Measurements from ENCODE around the gene PLAAT2. TPM values are rescaled to one million over a fixed set of nuclear protein-coding genes. Genes with fewer than 3 reads are reported as not detected.

The PLAAT2 gene
- total RNA-seq, 4 donors from 2014 or later, result 4.3 TPM; not detected in 3

DNA sequence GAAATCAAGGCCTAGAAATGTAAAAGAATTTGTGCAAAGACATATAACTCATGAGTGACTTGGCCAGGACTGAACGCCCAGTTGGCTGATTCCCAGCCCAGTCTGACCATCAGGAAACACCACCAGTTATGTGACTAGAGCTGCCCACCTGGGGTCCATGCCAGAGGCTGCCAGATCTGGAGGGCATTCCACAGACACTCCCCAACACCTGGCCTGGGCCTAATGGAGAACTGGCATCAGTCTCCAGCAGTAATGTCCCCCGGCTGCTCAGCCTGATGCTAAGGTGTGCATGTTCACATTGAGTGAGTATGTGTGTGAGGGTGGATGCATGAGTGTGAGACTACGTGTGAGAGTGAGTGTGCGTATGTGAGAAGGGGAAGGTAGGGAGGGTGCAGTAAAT lies 35.4 kb upstream of the PLAAT2 start:
- 83 to 84% methylated on average over 4 of the region's 4 CpGs for WGBS, 2 donors

DNA sequence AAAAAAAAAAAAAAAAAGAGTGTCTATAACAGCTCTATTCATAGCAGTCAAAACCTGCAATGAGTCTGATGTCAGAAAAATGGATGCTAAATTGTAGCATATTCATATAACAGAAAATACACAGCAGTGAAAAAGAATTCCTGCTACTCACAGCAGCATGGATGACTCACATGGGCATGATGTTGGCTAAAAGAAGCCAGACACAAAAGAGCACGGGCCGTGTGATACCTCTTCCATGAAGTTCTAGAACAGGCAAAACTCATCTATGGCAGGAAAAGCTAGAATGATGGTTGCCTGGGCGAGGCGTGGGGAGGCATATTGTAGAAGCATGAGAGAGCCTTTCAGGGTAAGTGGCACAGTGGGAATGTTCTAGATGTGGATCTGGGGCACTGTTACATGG lies 32.1 kb upstream of the PLAAT2 start:
- no peak for DNase-seq (ENCODE audit: low spot score in 2 of 2)
- TF ChIP-seq, protein P1, sequence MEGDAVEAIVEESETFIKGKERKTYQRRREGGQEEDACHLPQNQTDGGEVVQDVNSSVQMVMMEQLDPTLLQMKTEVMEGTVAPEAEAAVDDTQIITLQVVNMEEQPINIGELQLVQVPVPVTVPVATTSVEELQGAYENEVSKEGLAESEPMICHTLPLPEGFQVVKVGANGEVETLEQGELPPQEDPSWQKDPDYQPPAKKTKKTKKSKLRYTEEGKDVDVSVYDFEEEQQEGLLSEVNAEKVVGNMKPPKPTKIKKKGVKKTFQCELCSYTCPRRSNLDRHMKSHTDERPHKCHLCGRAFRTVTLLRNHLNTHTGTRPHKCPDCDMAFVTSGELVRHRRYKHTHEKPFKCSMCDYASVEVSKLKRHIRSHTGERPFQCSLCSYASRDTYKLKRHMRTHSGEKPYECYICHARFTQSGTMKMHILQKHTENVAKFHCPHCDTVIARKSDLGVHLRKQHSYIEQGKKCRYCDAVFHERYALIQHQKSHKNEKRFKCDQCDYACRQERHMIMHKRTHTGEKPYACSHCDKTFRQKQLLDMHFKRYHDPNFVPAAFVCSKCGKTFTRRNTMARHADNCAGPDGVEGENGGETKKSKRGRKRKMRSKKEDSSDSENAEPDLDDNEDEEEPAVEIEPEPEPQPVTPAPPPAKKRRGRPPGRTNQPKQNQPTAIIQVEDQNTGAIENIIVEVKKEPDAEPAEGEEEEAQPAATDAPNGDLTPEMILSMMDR (IDR thresholded peaks at IDR 0.05), result no peak
- no peak for TF ChIP-seq POLR2A (IDR thresholded peaks at IDR 0.05)
- intact Hi-C loops (cut with DNase I; ENCODE audit: low total_unique reads), result no loop called here
- 79 to 84% methylated on average over 4 of the region's 4 CpGs for WGBS, 2 donors
- H3K4me3 ChIP-seq (ENCODE audit: low read depth, poor library complexity, severe bottlenecking), result no peak overlapping the region

More for the DNA sequence above, 35.4 kb upstream of the PLAAT2 start:
- H3K4me3 ChIP-seq (ENCODE audit: low read depth, poor library complexity, severe bottlenecking), result no peak overlapping the region
- TF ChIP-seq, protein P1 (IDR thresholded peaks at IDR 0.05), result no peak
- TF ChIP-seq POLR2A (IDR thresholded peaks at IDR 0.05), result no peak
- peak in 1 of 2 donors; percentile 65 for DNase-seq (ENCODE audit: low spot score in 2 of 2)
- intact Hi-C loops (cut with DNase I; ENCODE audit: low total_unique reads), result no loop called here

DNA sequence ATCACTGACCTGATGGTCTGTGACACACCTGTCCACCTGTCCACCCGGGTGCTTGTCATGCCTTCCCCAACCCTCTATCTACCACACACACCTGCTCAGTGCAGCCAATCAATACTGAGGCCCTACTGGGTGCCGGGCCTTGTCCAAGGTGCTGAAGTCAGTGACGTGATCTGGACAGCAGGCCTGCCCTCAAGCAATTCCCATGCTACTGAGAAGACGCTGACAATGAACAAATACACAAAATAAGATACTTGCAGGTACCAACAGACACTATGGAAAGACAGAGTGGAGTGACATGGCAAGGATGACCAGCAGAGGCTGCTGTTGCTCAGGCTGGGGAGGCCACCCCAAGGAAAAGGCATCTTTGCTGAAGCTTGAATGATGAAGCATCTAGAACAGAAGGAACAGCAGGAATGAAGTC lies 29.8 kb upstream of the PLAAT2 start:
- intact Hi-C loops (cut with DNase I; ENCODE audit: low total_unique reads), result no loop called here
- WGBS, 2 donors, result 73 to 80% methylated on average over 4 of the region's 4 CpGs
- no peak for TF ChIP-seq POLR2A (IDR thresholded peaks at IDR 0.05)
- TF ChIP-seq, protein P1 (IDR thresholded peaks at IDR 0.05), result no peak
- H3K4me3 ChIP-seq (ENCODE audit: low read depth, poor library complexity, severe bottlenecking), result no peak overlapping the region
- DNase-seq (ENCODE audit: low spot score in 2 of 2), result no peak

DNA sequence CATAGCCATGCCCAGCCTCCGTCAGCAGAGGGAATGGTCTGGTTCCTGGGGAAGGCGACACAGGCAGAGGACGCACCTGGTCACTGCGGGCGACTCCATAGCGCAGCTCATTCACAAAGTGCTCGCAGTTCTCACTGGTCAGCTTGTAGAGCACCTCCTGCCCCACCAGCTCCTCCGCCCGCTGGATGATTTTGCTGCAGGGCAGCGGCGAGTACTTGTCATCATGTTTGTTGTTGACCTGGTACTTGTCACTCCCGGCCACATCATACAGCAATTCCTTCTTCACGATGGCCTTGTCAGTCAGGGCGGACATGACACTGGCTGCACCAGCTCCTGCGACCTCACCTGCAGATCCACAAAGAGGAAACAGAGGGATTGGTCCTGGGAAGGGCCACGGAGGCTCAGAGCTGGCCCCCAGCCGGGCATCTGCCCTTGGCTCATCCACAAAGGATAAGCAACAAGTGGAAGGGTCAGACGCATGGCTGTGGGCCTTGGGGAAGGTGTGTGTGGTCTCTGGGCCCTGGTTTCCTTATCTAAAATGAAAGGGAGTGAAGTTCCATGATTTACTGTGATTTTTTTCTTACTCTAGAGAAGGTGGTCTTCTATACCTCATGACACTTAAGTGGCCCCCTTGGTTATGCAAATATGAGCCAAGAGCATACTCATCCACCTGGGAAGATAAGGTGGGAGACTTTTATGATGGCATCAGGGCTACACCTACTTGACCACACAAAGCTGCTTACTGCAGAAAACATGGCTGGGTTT lies 27.0 kb upstream of the PLAAT2 start:
- 90 to 92% methylated on average over 18 of the region's 18 CpGs for WGBS, 2 donors
- TF ChIP-seq POLR2A (IDR thresholded peaks at IDR 0.05), result no peak
- TF ChIP-seq, protein P1 (IDR thresholded peaks at IDR 0.05), result no peak
- no peak overlapping the region for H3K4me3 ChIP-seq (ENCODE audit: low read depth, poor library complexity, severe bottlenecking)
- DNase-seq (ENCODE audit: low spot score in 2 of 2), result no peak
- intact Hi-C loops (cut with DNase I; ENCODE audit: low total_unique reads), result no loop called here

DNA sequence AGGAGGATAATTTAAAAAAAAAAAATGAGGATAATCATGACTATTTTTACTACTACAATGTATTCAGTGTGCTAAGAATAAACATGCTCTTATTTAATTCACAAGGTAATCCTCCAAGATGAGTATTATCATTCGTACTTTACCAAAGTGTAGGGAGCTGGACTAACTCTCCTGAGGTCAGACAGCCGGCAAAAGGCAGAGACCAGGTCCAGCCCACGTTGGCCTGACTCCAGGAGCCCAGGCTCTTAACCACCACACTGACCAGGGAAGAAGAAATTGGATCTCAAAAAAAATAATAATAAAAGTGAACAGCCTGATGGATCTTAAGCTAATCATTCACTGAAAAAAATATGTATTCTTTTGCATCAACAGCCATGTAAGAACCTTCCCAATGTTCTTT lies 25.8 kb upstream of the PLAAT2 start:
- intact Hi-C loops (cut with DNase I; ENCODE audit: low total_unique reads), result no loop called here
- H3K4me3 ChIP-seq (ENCODE audit: low read depth, poor library complexity, severe bottlenecking), result no peak overlapping the region
- WGBS, 2 donors, result 74 to 76% methylated on average over 3 of the region's 3 CpGs
- no peak for DNase-seq (ENCODE audit: low spot score in 2 of 2)
- TF ChIP-seq POLR2A (IDR thresholded peaks at IDR 0.05), result no peak
- TF ChIP-seq, protein P1 (IDR thresholded peaks at IDR 0.05), result no peak
